HG02759 (cell line): ENCODE measurements around the gene DUS2.
"Not testable (repeated sequence)": the region's sequence is repeated elsewhere in the genome, so short reads cannot be mapped to it uniquely, and the experiment has no call there.

Experiments used
- ATAC-seq: cut with Tn5 transposase; IDR thresholded peaks from one replicate; pipeline ENCODE4 v1.9.1; 2021; ENCODE audit warnings: mild to moderate bottlenecking, moderate library complexity; ENCODE audit not compliant: unreplicated experiment

DUS2 gene

DNA sequence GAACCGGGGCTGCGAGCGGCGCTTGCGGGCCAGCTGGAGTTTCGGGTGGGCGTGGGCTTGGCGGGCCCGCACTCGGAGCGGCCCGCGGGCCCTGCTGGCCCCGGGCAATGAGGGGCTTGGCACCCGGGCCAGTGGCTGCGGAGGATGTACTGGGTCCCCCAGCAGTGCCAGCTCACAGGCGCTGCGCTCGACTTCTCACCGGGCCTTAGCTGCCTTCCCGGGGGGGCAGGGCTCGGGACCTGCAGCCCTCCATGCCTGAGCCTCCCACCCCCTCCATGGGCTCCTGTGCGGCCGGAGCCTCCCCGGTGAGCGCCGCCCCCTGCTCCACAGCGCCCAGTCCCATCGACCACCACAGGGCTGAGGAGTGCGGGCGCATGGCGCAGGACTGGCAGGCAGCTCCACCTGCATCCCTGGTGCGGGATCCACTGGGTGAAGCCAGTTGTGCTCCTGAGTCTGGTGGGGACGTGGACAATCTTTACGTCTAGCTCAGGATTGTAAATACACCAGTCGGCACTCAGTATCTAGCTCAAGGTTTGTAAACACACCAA lies 24.8 kb upstream of the DUS2 start:
- ATAC-seq = not testable (repeated sequence)

DNA sequence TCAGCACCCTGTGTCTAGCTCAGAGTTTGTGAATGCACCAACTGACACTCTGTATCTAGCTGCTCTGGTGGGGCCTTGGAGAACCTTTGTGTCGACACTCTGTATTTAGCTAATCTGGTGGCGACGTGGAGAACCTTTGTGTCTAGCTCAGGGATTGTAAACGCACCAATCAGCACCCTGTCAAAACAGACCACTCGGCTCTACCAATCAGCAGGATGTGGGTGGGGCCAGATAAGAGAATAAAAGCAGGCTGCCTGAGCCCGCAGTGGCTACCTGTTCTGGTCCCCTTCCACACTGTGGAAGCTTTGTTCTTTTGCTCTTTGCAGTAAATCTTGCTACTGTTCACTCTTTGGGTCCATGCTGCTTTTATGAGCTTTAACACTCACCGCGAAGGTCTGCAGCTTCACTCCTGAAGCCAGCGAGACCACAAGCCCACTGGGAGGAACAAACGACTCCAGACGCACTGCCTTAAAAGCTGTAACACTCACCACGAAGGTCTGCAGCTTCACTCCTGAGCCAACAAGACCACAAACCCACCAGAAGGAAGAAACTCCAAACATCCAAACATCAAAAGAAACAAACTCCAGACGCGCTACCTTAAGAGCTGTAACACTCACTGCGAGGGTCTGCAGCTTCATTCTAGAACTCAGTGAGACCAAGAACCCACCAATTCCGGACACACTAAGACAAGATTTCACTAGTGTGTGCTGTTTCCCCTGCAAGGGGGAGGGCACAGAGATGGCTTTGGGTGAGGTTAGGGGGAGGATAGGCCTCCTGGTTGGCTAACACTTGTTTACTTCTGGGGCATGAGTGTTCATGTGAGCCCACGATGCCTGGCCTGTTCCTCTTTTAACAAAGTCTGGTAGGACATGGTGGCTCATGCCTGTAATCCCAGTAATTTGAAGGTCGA lies 24.1 kb upstream of the DUS2 start, which contains the start of gene DPEP2:
TSS of gene DPEP2 (minus strand) at position 706 of the 910 bp plus-strand sequence. CDS start 6,272 bp downstream, outside the sequence.
- not testable (repeated sequence) for ATAC-seq

DNA sequence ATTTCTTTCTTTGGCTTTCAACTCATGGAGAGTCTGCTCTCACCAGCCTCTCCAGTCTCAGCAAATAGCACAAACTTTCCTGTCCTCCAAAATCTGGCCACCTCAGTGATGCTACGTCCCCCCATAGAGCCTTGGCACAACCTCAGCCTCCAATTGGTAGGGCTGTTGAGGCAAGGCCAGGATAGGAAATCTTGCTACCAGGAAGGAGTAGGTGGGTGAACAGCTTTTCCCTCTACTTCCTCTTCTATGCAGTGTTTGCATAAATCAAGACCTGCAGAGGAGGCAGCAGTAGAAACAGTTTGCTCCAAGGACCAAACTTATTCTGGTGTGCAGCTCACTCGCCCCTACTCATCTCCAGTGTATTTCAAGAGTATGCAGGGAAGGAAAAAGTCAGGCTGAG lies 23.1 kb upstream of the DUS2 start:
- ATAC-seq = no peak

DNA sequence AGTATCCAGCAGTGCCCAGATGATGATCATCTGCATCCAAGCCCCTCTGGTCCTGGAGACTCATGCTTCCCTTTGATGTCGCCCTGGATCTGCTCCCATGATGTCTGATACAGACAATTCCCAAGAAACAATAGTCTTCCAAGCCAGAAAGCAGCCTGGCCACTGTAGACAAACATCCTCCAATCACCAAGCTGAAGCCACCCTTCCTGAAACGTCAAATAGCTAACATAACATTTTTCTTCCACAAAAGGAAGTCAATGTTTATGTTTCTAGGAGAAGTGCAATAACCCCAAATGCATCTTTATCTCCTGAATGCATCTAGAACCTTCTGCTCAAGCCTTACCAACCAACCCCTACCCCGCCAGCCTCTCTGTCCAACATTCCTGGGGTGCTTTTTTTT lies 22.6 kb upstream of the DUS2 start:
- no peak for ATAC-seq

DNA sequence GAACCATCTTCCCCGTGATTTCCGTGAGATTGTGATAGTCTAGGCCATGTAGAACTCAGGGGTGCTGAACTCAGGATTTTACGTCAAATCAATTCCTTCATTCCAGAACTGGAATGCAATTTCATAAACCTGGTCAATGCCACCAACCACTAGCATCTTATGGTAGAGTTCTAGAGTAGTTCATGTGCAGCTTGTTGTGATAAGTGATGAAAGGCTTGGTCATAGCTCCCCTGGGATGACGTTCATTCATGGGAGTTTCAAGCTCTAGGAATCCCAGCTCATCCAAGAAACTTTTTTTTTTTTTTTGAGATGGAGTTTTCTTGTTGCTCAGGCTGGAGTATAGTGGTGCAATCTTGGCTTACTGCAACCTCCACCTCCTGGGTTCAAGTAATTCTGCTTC lies 20.1 kb upstream of the DUS2 start:
- no peak for ATAC-seq

DNA sequence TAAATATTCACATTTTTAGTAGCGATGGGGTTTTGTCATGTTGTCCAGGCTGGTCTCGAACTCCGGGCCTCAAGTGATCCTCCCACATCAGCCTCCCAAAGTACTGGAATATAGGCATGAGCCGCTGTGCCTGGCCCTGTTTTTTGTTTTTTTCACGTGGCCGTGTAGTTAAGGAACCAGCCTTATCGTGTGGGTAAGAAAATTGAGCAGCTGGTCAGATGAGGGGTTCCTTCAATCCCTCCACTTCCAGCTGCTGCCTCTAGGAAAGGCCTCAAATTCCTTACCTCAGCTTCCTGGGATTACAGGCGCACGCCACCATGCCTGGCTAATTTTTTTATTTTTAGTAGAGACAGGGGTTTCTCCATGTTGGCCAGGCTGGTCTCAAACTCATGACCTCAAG lies 17.9 kb upstream of the DUS2 start:
- ATAC-seq = no peak

DNA sequence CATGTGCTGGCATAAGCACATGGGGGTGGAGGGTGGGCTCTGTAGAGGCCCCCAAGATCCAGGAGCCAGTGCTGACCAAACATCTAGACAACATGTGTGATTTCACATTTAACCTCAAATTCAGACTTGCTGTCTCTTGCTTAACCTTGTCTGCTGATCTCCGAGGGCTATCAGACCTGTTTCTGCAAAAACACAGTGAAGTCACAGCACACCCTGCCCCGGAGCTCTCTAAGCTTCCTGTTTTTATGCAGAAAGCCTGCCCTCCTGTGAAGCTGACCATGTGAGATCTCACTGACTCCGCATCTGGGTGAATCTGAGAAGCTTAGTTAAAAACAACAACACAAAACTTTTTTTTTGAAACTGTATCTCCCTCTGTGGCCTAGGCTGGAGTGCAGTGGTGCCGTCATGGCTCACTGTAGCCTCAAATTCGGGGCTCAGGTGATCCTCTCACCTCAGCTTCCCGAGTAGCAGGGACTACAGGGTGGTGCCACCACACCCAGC lies 17.2 kb upstream of the DUS2 start:
- no peak for ATAC-seq

DNA sequence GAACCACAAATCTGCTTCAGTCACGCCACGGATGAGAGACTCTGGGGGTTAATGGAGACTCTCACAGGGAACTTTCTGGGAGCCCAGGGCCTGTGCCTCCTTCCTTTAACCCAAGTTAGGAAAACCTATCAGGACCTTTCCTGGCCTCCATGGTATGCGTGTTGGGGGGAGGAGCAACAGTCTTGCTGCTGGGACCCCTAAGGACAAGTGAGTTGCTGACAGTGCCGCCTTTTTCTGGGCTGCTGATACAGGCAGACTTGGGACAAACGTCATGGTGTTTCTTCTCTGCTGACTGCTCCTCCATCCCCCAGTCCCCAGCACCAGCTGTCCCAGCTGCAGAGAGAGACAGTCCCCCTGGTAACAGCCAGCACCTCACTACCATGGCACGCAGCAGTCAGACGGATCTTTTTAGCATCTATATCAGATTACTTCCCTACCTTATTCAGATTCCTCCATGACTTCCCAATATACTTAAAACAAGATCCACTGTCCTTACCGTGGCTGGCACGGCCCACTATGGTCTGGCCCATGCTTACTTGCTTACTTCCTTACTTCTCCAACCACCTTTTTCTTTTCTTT lies 13.8 kb upstream of the DUS2 start:
- no peak for ATAC-seq

DNA sequence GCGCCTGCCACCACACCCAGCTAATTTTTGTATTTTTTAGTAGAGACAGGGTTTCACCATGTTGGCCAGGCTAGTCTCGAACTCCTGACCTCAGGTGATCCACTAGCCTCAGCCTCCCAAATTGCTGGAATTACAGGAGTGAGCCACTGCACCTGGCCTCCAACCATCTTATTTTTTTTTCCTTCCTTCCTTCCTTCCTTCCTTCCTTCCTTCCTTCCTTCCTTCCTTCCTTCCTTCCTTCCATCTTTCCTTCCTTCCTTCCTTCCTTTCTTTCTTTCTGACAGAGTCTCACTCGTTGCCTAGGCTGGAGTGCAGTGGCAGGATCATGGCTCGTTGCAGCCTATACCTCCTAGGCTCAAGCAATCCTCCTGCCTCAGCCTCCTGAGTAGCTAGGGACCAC lies 13.2 kb upstream of the DUS2 start:
- not testable (repeated sequence) for ATAC-seq

DNA sequence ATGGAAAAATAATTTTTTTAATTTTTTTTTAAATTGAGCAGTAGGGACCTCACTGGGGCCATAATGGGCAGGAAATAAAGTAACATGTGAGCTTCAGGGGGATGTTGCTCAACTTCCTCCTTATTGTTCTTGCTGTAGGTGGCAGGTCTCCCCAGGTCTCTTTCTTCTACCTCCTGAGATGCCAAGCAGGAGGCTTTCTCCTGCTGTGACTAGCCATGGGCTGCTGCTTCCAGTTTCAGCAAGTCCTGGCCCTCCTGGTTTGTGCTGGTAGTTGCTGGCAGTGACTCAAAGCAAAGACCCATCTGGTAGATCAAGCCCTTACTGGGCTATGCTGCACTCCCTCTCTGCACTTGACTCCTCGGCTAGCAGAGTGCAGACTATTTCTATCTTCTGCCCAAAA lies 9.6 kb upstream of the DUS2 start:
- ATAC-seq = no peak

DNA sequence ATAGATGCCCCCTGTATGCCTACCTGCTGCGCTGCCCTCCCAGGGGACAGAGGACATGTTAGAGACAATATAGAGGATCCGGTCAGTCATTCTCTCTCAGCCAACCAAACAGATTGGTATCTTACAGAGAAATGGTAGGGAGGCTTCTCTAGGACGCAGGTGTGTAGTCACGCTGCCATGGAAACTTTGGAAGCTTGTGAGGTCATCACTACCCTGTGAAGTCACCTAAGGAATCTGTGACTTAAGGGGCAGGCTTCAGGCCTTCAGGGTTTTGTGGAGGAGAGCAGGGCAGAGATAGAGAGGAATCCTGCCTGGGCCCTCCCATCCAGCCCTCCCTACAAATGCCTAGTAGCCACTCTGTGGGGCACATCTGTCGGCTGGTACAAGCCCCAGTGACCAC lies 7.4 kb upstream of the DUS2 start, which contains the start of gene DPEP2NB:
TSS of gene DPEP2NB (minus strand) at position 231 of the 400 bp plus-strand sequence. CDS start at position 90, 141 bp downstream.
- no peak for ATAC-seq

DNA sequence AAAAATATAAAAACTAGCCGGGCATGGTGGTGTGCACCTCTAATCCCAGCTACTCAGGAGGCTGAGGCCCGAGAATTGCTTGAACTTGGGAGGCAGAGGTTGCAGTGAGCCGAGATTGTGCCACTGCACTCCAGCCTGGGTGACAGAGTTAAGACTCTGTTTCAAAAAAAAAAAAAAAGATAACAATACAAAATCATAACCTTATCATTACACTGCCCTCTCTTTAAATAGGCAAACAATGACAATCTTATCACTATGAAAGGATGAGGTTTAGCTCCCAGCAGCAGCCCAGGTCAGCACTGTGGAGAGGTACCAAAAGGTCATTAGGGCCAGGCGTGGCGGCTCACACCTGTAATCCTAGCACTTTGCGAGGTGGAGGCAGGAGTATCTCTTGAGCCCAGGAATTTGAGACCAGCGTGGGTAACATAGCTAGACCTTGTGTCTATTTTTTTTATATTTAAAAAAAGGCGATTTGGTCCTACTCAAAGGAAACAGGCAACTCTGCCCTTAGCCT lies 3.9 kb upstream of the DUS2 start:
- no peak for ATAC-seq

DNA sequence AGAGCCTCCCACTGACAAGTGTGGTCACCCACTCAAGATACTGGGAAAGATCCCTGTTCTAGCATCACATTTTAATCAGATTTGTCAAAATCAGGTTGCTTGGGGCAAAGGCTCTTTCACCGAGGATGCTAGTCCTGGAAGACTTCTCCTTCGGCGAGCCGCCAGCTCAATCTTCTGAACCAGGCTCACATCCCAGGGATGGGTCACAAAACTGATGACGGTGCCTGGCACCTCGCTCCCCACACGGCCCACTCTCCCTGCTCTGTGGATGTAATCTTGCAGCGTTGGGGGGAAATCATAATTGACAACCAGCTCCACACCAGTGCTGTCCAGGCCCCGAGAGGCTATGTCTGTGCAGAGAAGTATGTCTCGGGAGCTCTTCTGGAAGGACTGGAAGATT lies 1.6 kb upstream of the DUS2 start:
- ATAC-seq = no peak

DNA sequence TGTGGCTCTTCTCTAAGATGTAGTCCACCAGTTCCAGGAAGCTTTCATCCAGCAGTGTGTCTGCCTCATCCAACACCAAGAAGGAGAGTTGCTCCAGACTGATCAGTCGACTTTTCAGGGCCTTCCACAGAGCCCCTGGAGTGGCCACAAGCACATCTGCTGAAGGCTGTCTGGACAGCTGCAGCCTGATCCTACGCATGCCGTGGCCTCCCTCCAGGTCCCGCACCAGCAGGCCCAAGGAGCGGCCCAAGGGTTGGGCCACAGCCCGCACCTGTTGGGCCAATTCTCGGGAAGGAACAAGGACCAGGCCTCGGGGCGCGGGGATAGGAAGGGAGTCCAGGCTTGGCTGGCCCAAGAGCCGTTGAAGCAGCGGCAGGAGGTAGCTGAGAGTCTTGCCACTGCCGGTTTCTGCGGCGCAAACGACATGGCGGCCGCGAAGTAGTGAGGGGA lies 781 bp upstream of the DUS2 start:
- ATAC-seq = no peak

DNA sequence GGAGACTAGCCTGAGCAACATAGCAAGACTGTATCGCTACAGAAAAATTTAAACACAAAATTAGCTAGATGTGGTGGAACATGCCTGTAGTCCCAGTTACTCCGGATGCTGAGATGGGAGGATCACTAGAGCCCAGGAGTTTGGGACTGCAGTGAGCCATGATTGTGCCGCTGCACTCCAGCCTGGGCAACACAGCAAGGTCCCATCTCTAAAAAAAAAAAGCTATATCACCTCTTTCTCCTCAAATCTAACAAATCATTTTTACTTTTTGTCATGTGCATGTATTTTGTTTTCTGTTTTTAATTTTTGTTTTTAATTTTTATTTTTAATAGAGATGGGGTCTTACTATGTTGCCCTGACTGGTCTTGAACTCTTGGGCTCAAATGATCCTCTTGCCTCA lies 5.9 kb downstream of the DUS2 start:
- ATAC-seq = no peak

DNA sequence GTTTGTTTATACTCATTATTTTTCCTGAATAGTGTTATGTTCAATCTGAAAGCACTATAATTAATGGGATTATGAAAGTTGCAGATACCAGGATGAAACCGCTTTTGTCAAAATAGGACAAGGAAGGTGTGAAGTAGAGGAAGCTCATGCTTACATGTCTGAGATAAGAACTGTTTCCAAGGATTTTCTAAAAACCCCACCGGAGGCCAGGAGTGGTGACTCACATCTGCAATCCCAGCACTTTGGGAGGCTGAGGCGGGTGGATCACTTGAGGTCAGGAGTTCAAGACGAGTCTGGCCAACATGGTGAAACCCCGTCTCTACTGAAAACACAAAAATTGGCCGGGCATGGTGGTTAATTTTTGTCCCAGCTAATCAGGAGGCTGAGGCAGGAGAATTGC lies 7.0 kb downstream of the DUS2 start:
- ATAC-seq = not testable (repeated sequence)

DNA sequence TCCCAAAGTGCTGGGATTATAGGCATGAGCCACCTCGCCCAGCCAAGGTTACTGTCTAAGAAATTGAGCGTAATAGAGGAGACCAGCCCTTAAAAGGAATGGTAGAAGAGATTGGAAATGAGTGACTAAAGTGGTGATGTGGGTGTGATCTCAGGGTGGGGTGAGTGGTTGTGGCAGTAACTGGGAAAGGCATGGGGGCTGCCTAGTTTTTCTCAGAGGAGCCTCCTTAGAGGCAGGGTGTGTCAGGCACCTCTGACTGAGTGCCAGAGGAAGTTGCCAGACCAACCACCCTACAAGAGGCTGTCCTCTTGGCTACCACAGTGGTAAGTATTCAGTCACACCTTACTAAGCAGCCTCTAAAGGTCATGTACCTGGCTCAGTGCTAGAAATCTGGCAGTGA lies 8.9 kb downstream of the DUS2 start:
- no peak for ATAC-seq

DNA sequence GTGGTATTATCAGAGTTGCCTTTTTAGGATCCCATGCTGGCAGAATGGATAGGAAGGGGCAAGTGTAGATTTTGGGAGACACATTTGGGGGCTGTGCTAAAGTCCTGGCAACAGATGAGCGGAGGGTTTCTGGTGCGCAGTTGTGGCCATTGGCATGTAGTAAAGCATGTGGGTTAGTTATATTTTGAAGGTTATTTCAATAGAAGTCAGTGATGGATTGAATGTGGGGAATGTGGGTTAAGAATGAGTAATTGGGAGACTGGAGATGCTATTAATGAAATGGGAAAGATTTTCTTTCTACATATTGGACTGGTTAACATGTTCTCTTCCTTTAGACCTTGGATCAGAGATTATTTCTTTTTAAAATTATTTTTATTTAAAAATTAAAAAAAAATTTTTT lies 10.0 kb downstream of the DUS2 start:
- ATAC-seq = no peak

DNA sequence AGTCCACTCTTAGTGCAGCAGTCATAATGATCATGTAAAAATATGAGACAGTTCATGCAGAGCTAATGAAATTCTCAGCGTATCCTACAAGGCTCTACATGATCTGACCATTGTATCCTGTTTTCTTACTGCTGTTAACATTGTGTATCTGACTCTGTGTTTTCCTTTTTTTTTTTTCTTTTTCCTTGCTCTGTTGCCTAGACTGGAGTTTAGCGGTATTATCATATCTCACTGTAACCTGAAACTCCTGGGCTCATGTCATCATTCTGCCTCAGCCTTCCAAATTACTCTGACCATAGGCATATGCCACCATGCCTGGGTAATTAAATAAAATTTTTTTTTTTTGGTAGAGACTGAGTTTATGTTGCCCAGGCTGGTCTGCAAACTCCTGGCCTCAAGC lies 12.1 kb downstream of the DUS2 start:
- ATAC-seq = no peak

DNA sequence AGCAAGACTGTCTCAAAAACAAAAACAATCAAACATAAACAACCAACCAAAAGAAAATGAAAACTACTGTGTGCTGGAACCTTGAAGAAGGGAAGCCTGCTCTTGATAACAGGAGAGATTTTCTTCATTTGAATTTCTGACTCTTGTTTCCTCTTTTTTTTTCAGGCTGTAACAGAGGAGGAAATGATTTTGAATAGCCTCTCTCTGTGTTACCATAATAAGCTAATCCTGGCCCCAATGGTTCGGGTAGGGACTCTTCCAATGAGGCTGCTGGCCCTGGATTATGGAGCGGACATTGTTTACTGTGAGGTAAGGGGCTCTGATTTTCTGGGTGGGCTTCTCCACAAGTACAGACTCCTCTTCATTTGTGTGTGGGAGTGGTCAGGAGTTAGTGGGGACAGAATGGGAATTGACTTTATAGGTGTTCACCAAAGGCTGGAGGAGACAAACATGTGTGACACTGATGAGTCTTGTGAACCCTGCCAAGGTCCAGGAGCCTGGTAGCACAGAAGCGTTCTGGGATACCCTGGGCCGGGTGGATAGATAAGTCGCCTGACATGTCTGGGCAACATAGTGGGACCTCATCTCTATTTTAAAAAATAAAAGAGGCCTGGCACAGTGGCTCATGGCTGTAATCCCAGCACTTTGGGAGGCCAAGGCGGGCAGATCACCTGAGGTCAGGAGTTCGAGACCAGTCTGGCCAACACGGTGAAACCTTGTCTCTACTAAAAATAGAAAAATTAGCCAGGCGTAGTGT lies 14.9 kb downstream of the DUS2 start:
- ATAC-seq = no peak
